SK-N-SH treated with all-trans-retinoic acid at 6 μM for 48 hours (cell line): Measurements from ENCODE around the gene EDEM1.

Experiments used
- ATAC-seq: fragments of 200-7000 bp; cut with Tn5 transposase; 3 replicates; pipeline ENCODE4 v1.9.1; 2020; ENCODE audit warnings: mild to moderate bottlenecking, moderate library complexity
- ARNTL ChIP-seq: fragments of 450-650 bp; formaldehyde crosslinking; IDR thresholded peaks from 2 replicates; pipeline ENCODE4 v1.5.0; 2020; ENCODE audit warnings: low read depth, mild to moderate bottlenecking, moderate library complexity, borderline replicate concordance
- BACH2 ChIP-seq: fragments of 250-450 bp; sonication (Bioruptor Pico); IDR thresholded peaks from 2 replicates; pipeline ENCODE4 v1.9.0; 2021; ENCODE audit warnings: mild to moderate bottlenecking, borderline replicate concordance
- CREB5 ChIP-seq: fragments of 250-450 bp; sonication (Bioruptor Pico); IDR thresholded peaks from 2 replicates; pipeline ENCODE4 v1.5.1; 2020; ENCODE audit warnings: low read depth, mild to moderate bottlenecking, moderate library complexity
- CSDC2 ChIP-seq: fragments of 250-450 bp; sonication (Bioruptor Pico); IDR thresholded peaks from 2 replicates; pipeline ENCODE4 v1.5.0; 2020; ENCODE audit warnings: mild to moderate bottlenecking, moderate library complexity
- CSRNP3 ChIP-seq: fragments of 250-450 bp; sonication (Bioruptor Pico); IDR thresholded peaks from 2 replicates; pipeline ENCODE4 v1.5.1; 2021; ENCODE audit warnings: mild to moderate bottlenecking, moderate library complexity
- ESRRG ChIP-seq: fragments of 250-450 bp; sonication (Bioruptor Pico); IDR thresholded peaks from 2 replicates; pipeline ENCODE4 v1.6.1; 2021; ENCODE audit warnings: mild to moderate bottlenecking
- GLIS3 ChIP-seq: fragments of 250-450 bp; sonication (Bioruptor Pico); IDR thresholded peaks from 2 replicates; pipeline ENCODE4 v1.5.0; 2020; ENCODE audit warnings: mild to moderate bottlenecking, moderate library complexity
- ISL1 ChIP-seq: fragments of 250-450 bp; sonication (Bioruptor Pico); IDR thresholded peaks from 2 replicates; pipeline ENCODE4 v2.1.2; 2022; ENCODE audit warnings: mild to moderate bottlenecking, moderate library complexity
- OSR1 ChIP-seq: fragments of 250-450 bp; sonication (Bioruptor Pico); IDR thresholded peaks from 2 replicates; pipeline ENCODE4 v1.8.0; 2022; ENCODE audit warnings: moderate library complexity, mild to moderate bottlenecking, inconsistent platforms
- PATZ1 ChIP-seq: fragments of 250-450 bp; sonication (Bioruptor Pico); IDR thresholded peaks from 2 replicates; pipeline ENCODE4 v1.8.0; 2020; ENCODE audit warnings: mild to moderate bottlenecking, moderate library complexity, borderline replicate concordance
- POU6F1 ChIP-seq: fragments of 250-450 bp; sonication (Bioruptor Pico); IDR thresholded peaks from 2 replicates; pipeline ENCODE4 v1.8.0; 2021; ENCODE audit warnings: low read depth, mild to moderate bottlenecking, moderate library complexity, borderline replicate concordance
- PPARA ChIP-seq: fragments of 250-450 bp; sonication (Bioruptor Pico); IDR thresholded peaks from 2 replicates; pipeline ENCODE4 v1.5.0; 2020; ENCODE audit warnings: mild to moderate bottlenecking, borderline replicate concordance
- RARB ChIP-seq: fragments of 250-450 bp; sonication (Bioruptor Pico); IDR thresholded peaks from 2 replicates; pipeline ENCODE4 v1.8.0; 2021; ENCODE audit warnings: mild to moderate bottlenecking, moderate library complexity
- SNAI2 ChIP-seq: fragments of 250-450 bp; sonication (Bioruptor Pico); IDR thresholded peaks from 2 replicates; pipeline ENCODE4 v1.5.0; 2020; ENCODE audit warnings: mild to moderate bottlenecking, moderate library complexity
- ZC3H10 ChIP-seq: fragments of 250-450 bp; sonication (Bioruptor Pico); IDR thresholded peaks from 2 replicates; pipeline ENCODE4 v1.5.1; 2021; ENCODE audit warnings: mild to moderate bottlenecking, moderate library complexity
- ZFP3 ChIP-seq: fragments of 250-450 bp; sonication (Bioruptor Pico); IDR thresholded peaks from 2 replicates; pipeline ENCODE4 v1.5.0; 2020; ENCODE audit warnings: mild to moderate bottlenecking, moderate library complexity
- ZFP30 ChIP-seq: fragments of 450-650 bp; formaldehyde crosslinking; IDR thresholded peaks from 2 replicates; pipeline ENCODE4 v1.5.0; 2022; ENCODE audit warnings: mild to moderate bottlenecking, moderate library complexity
- ZNF565 ChIP-seq: fragments of 450-650 bp; formaldehyde crosslinking; conservative IDR thresholded peaks from 2 replicates; pipeline ENCODE4 v1.5.0; 2020; ENCODE audit warnings: low read depth, mild to moderate bottlenecking, moderate library complexity
- ZNF70 ChIP-seq: fragments of 450-650 bp; formaldehyde crosslinking; IDR thresholded peaks from 2 replicates; pipeline ENCODE4 v1.5.0; 2020; ENCODE audit warnings: mild to moderate bottlenecking, moderate library complexity
- ZNF8 ChIP-seq: fragments of 450-650 bp; formaldehyde crosslinking; IDR thresholded peaks from 2 replicates; pipeline ENCODE4 v1.5.0; 2020; ENCODE audit warnings: mild to moderate bottlenecking, moderate library complexity

Gene EDEM1

GRCh38 chr3:5255404-5256344, 68.2 kb downstream of the EDEM1 start:
- no peak for ATAC-seq
- no peak for TF ChIP-seq ZFP3 (CRISPR knock-in tag)
- no peak for TF ChIP-seq ZC3H10 (CRISPR knock-in tag)
- no peak for TF ChIP-seq SNAI2 (CRISPR knock-in tag)
- TF ChIP-seq ZNF70 (CRISPR knock-in tag): no peak
- TF ChIP-seq GLIS3: no peak
- TF ChIP-seq ZFP30 (CRISPR knock-in tag): no peak
- no peak for TF ChIP-seq CSDC2 (CRISPR knock-in tag)

- ATAC-seq: no peak
Observed at GRCh38 chr3:5258526-5258925, 71.0 kb downstream of the EDEM1 start.

GRCh38 chr3:5260992-5261501, 73.5 kb downstream of the EDEM1 start:
- no peak for ATAC-seq
- no peak for TF ChIP-seq RARB
- TF ChIP-seq ZC3H10 (CRISPR knock-in tag): no peak
- TF ChIP-seq ARNTL (CRISPR knock-in tag): no peak
- no peak for TF ChIP-seq BACH2 (CRISPR knock-in tag)

More at GRCh38 chr3:5258526-5258925, 71.0 kb downstream of the EDEM1 start:
- TF ChIP-seq PPARA (CRISPR knock-in tag): no peak
- no peak for TF ChIP-seq ZFP30 (CRISPR knock-in tag)
- no peak for TF ChIP-seq ZFP3 (CRISPR knock-in tag)
- no peak for TF ChIP-seq GLIS3
- no peak for TF ChIP-seq OSR1 (CRISPR knock-in tag)
- no peak for TF ChIP-seq RARB
- no peak for TF ChIP-seq CSRNP3 (CRISPR knock-in tag)

- no peak for TF ChIP-seq OSR1 (CRISPR knock-in tag)
- TF ChIP-seq RARB: no peak
- TF ChIP-seq PPARA (CRISPR knock-in tag): no peak
- TF ChIP-seq, all 23 proteins: peak for 0
- no peak for ATAC-seq
Observed at GRCh38 chr3:5262507-5262906, 75.0 kb downstream of the EDEM1 start.

- TF ChIP-seq CSRNP3 (CRISPR knock-in tag): no peak
- TF ChIP-seq ZFP3 (CRISPR knock-in tag): no peak
- no peak for TF ChIP-seq BACH2 (CRISPR knock-in tag)
- no peak for TF ChIP-seq ZFP30 (CRISPR knock-in tag)
- TF ChIP-seq PATZ1 (CRISPR knock-in tag): no peak
- no peak for TF ChIP-seq ZC3H10 (CRISPR knock-in tag)
- TF ChIP-seq ZNF8: no peak
- no peak for TF ChIP-seq POU6F1 (CRISPR knock-in tag)
- no peak for TF ChIP-seq RARB
- no peak for TF ChIP-seq ZNF70 (CRISPR knock-in tag)
- TF ChIP-seq CSDC2 (CRISPR knock-in tag): no peak
- no peak for TF ChIP-seq GLIS3
- TF ChIP-seq ISL1 (CRISPR knock-in tag): no peak
- TF ChIP-seq ESRRG (CRISPR knock-in tag): no peak
- TF ChIP-seq CREB5 (CRISPR knock-in tag): no peak
- TF ChIP-seq ZNF565 (CRISPR knock-in tag): no peak
- ATAC-seq: no peak
Observed at GRCh38 chr3:5264093-5264600, 76.6 kb downstream of the EDEM1 start.
